HFF-Myc (cell line): Measurements from ENCODE around the gene ITPR3.

ENCODE experiments used
- DNase-seq: peaks from one replicate; pipeline ENCODE4 v3.0.0-alpha.2; 2011; ENCODE audit warnings: low read depth; ENCODE audit errors: extremely low read depth
- H3K4me3 ChIP-seq: replicated peaks from 2 replicates; pipeline ENCODE4 v1.5.1; 2011; ENCODE audit warnings: low read depth, mild to moderate bottlenecking, control low read depth, low read length
- TF ChIP-seq, protein P1 (sequence below): IDR thresholded peaks from 2 replicates; pipeline ENCODE4 v1.5.1; 2012; ENCODE audit warnings: mild to moderate bottlenecking, low read depth, low read length, control low read depth; ENCODE audit errors: missing control alignments

The ITPR3 gene

DNA sequence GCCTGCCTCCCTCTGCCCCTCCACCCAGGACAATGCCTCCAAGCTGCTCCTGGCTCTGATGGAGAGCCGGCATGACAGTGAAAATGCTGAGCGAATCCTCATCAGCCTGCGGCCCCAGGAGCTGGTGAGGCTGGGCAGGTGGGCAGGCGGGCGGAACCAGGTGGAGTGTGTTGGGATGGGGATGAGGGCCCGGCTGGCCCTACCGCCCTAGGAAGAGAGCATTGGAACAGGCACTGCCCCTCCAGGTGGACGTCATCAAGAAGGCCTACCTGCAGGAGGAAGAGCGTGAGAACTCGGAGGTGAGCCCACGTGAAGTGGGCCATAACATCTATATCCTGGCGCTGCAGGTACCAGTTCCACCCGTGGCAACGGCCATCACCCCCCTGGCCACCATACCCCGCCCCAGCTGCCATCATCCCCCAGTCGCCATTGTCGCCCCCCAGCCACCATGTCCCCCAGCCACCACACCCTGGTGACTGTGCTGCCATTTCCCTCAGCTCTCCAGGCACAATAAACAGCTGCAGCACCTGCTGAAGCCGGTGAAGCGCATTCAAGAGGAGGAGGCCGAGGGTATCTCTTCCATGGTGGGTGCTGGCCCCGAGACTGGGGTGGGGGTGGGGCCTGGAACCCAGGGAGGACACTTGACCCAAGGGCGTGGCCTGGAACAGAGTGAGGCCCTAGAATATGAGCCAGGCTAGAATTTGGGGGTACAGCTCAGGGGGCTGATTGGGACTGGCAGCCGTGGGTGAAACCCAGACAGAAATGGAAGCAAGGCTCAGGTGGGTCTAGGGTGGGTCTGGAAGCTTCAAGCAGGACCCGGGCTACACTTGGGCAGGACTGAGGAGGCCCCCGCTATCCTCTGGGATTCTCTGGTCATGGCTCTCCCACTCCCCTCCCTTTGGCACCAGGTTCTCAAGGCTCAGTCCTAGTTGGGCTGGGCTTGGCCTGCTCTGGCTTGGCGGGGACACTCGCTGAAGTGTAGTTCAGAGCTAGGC, 66.2 kb downstream of the ITPR3 start:
- no peak overlapping the region for H3K4me3 ChIP-seq
- DNase-seq: no peak
- TF ChIP-seq, protein P1, sequence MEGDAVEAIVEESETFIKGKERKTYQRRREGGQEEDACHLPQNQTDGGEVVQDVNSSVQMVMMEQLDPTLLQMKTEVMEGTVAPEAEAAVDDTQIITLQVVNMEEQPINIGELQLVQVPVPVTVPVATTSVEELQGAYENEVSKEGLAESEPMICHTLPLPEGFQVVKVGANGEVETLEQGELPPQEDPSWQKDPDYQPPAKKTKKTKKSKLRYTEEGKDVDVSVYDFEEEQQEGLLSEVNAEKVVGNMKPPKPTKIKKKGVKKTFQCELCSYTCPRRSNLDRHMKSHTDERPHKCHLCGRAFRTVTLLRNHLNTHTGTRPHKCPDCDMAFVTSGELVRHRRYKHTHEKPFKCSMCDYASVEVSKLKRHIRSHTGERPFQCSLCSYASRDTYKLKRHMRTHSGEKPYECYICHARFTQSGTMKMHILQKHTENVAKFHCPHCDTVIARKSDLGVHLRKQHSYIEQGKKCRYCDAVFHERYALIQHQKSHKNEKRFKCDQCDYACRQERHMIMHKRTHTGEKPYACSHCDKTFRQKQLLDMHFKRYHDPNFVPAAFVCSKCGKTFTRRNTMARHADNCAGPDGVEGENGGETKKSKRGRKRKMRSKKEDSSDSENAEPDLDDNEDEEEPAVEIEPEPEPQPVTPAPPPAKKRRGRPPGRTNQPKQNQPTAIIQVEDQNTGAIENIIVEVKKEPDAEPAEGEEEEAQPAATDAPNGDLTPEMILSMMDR: no peak

DNA sequence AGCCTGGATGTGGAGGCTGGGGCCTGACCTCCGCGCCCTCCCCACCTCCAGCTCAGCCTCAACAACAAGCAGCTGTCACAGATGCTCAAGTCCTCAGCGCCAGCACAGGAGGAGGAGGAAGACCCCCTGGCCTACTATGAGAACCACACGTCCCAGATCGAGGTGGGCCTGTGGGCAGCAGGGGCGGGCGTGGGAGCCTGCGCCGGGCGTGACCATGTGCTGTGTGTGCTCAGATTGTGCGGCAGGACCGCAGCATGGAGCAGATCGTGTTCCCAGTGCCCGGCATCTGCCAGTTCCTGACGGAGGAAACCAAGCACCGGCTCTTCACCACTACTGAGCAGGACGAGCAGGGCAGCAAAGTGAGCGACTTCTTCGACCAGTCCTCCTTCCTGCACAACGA, 66.9 kb downstream of the ITPR3 start:
- DNase-seq: no peak
- TF ChIP-seq, protein P1: no peak
- no peak overlapping the region for H3K4me3 ChIP-seq

DNA sequence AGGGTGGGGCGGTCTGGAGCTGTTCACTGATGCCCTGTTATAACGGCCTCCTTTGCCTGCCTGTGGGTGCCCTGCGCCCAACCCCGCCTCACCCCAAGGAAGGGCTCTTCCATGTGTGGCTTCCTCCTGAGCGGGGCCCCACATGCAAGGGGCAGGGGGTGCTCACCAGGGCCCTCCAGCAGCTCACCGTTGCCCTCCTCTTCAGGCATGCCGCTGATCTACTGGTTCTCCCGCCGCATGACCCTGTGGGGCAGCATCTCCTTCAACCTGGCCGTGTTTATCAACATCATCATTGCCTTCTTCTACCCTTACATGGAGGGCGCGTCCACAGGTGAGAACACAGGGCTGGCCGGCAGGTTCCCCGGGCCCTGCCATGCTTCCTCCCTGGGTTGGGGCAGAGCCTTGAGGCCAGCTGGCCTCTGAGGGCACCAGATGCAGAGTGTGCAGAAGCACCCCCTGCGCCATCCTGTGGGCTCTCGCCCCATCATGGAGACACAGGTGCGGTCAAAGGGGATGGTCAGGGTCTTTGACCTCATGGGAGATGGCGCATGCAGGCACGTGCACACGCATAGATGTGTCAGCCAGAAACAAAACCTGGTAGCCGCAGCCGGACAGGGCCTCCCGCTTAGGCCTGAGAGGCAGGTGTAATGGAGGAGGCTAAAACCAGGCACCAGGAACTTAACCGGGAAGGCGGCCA, 67.5 kb downstream of the ITPR3 start:
- no peak overlapping the region for H3K4me3 ChIP-seq
- TF ChIP-seq, protein P1: no peak
- no peak for DNase-seq

DNA sequence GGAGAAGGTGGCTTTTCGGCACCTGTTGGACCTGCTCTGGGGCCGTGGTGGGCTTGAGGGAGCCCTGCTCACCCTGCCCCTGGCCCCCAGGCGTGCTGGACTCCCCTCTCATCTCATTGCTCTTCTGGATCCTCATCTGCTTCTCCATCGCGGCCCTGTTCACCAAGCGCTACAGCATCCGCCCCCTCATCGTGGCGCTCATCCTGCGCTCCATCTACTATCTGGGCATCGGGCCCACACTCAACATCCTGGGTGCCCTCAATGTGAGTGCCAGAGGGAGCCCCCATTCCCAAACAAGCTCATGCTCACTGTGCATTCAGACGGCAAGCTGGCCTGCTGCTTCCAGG, 68.0 kb downstream of the ITPR3 start:
- no peak overlapping the region for H3K4me3 ChIP-seq
- no peak for DNase-seq
- TF ChIP-seq, protein P1: no peak

DNA sequence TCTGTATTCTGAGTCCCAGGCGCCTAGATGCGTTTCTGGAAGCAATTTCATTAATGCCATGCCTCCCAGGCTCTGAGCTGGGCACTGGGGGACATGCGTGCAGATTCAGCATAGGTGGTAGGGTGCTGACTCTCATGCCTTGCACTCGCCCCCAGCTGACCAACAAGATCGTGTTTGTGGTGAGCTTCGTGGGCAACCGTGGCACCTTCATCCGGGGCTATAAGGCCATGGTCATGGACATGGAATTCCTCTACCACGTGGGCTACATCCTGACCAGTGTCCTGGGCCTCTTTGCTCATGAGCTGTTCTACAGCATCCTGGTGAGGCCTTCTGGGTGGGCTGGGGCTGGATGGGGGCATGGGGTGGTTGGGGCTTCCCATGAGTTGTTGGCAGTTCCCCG, 68.8 kb downstream of the ITPR3 start:
- DNase-seq: no peak
- H3K4me3 ChIP-seq: no peak overlapping the region
- TF ChIP-seq, protein P1: no peak

DNA sequence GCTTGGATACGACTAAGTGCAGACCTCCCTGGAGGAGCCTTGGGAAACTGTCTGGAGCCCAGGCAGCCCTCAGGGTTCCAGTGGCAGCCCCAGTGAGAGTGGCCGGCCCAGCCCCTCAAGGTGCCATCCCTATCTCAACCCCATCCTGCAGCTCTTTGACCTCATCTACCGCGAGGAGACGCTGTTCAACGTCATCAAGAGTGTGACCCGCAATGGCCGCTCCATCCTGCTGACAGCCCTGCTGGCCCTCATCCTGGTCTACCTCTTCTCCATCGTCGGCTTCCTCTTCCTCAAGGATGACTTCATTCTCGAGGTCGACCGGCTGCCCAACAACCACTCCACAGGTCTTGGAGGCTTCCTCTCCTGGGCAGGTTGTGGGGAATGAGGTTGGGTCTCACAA, 69.6 kb downstream of the ITPR3 start:
- TF ChIP-seq, protein P1: no peak

More for the DNA sequence above, 69.6 kb downstream of the ITPR3 start:
- H3K4me3 ChIP-seq: no peak overlapping the region
- DNase-seq: no peak
